HG03045 (cell line): ENCODE results near the gene MSANTD3.
"Not testable (repeated sequence)": the region's sequence is repeated elsewhere in the genome, so short reads cannot be mapped to it uniquely, and the experiment has no call there.

ENCODE experiments used
- ATAC-seq: cut with Tn5 transposase; IDR thresholded peaks from one replicate; pipeline ENCODE4 v1.9.1; 2021; ENCODE audit warnings: mild to moderate bottlenecking, moderate library complexity; ENCODE audit not compliant: unreplicated experiment

MSANTD3 gene

GRCh38 chr9:100428871-100429654, 2.1 kb downstream of the MSANTD3 start:
- no peak for ATAC-seq

GRCh38 chr9:100430286-100430940, 3.5 kb downstream of the MSANTD3 start:
- no peak for ATAC-seq

GRCh38 chr9:100431886-100432285, 4.9 kb downstream of the MSANTD3 start:
- no peak for ATAC-seq

GRCh38 chr9:100432736-100433135, 5.8 kb downstream of the MSANTD3 start:
- ATAC-seq = no peak

- no peak for ATAC-seq
Observed at GRCh38 chr9:100436571-100436970, 9.6 kb downstream of the MSANTD3 start.

GRCh38 chr9:100437860-100438805, 11.2 kb downstream of the MSANTD3 start:
- no peak for ATAC-seq

- no peak for ATAC-seq
Observed at GRCh38 chr9:100440071-100440470, 13.1 kb downstream of the MSANTD3 start.

- ATAC-seq = not testable (repeated sequence)
Observed at GRCh38 chr9:100440487-100440886, 13.5 kb downstream of the MSANTD3 start.

- no peak for ATAC-seq
Observed at GRCh38 chr9:100441911-100442361, 15.0 kb downstream of the MSANTD3 start.

GRCh38 chr9:100443781-100444768, 17.1 kb downstream of the MSANTD3 start:
- ATAC-seq = no peak

GRCh38 chr9:100445161-100445902, 18.4 kb downstream of the MSANTD3 start:
- ATAC-seq = no peak

- ATAC-seq = no peak
Observed at GRCh38 chr9:100445903-100446549, 19.1 kb downstream of the MSANTD3 start.

GRCh38 chr9:100447041-100447440, 20.1 kb downstream of the MSANTD3 start:
- ATAC-seq = no peak

GRCh38 chr9:100448266-100448665, 21.3 kb downstream of the MSANTD3 start:
- no peak for ATAC-seq

- ATAC-seq = peak; percentile 57
Observed at GRCh38 chr9:100449420-100449819, 22.5 kb downstream of the MSANTD3 start.

- ATAC-seq = no peak
Observed at GRCh38 chr9:100452894-100453293, 26.0 kb downstream of the MSANTD3 start.

GRCh38 chr9:100455470-100455869, 28.5 kb downstream of the MSANTD3 start:
- ATAC-seq = no peak

- ATAC-seq = no peak
Observed at GRCh38 chr9:100457517-100457916, 30.6 kb downstream of the MSANTD3 start.

GRCh38 chr9:100459963-100460362, 33.0 kb downstream of the MSANTD3 start:
- ATAC-seq = no peak
